DOHH2 (cell line): ENCODE data around the gene MRPL41.

Experiments
- H3F3A ChIP-seq: fragments of 200-600 bp; sonication (generic), shearing (Covaris generic); 2 replicates; pipeline ENCODE4 v1.6.0; 2016; ENCODE audit warnings: antibody characterized with exemption, mild to moderate bottlenecking; ENCODE audit not compliant: control insufficient read depth, insufficient read depth
- H3K27ac ChIP-seq: fragments of 200-600 bp; sonication (generic); 2 replicates; pipeline ENCODE4 v1.5.1; 2014; ENCODE audit warnings: low read depth, mild to moderate bottlenecking, low read length, moderate library complexity
- H3K27me3 ChIP-seq: fragments of 200-600 bp; sonication (generic); 2 replicates; pipeline ENCODE4 v1.6.1; 2014; ENCODE audit warnings: mild to moderate bottlenecking, low read length, mixed read lengths; ENCODE audit not compliant: control insufficient read depth
- H3K36me3 ChIP-seq: fragments of 200-600 bp; sonication (generic); 2 replicates; pipeline ENCODE4 v1.6.1; 2014; ENCODE audit warnings: mild to moderate bottlenecking, low read length, moderate library complexity, mixed read lengths; ENCODE audit not compliant: control insufficient read depth
- H3K4me1 ChIP-seq: fragments of 200-600 bp; sonication (generic); 2 replicates; pipeline ENCODE4 v1.6.1; 2014; ENCODE audit warnings: mild to moderate bottlenecking, low read length, mixed read lengths; ENCODE audit not compliant: control insufficient read depth
- H3K4me2 ChIP-seq: fragments of 200-600 bp; sonication (generic); 2 replicates; pipeline ENCODE4 v1.6.0; 2014; ENCODE audit warnings: mild to moderate bottlenecking, low read length, moderate library complexity
- H3K4me3 ChIP-seq: fragments of 200-600 bp; sonication (generic); 2 replicates; pipeline ENCODE4 v1.5.1; 2014; ENCODE audit warnings: mild to moderate bottlenecking, low read length, mixed read lengths
- H3K79me2 ChIP-seq: fragments of 200-600 bp; sonication (generic); 2 replicates; pipeline ENCODE4 v1.6.1; 2014; ENCODE audit warnings: mild to moderate bottlenecking, low read length, mixed read lengths; ENCODE audit not compliant: control insufficient read depth
- H3K9me2 ChIP-seq: fragments of 200-600 bp; sonication (generic); replicated peaks from 2 replicates; pipeline ENCODE4 v1.6.1; 2014; ENCODE audit warnings: mild to moderate bottlenecking, low read length, mixed read lengths; ENCODE audit not compliant: control insufficient read depth
- H3K9me3 ChIP-seq: fragments of 200-600 bp; sonication (generic); 2 replicates; pipeline ENCODE4 v1.6.1; 2014; ENCODE audit warnings: antibody characterized with exemption, low read length, mixed read lengths; ENCODE audit not compliant: control insufficient read depth, insufficient read depth
- H4K20me1 ChIP-seq: fragments of 200-600 bp; sonication (generic); 2 replicates; pipeline ENCODE4 v1.6.0; 2014; ENCODE audit warnings: low read depth, mild to moderate bottlenecking, antibody characterized with exemption, low read length, moderate library complexity; ENCODE audit not compliant: control insufficient read depth, insufficient read depth
- CTCF ChIP-seq: fragments of 200-600 bp; sonication (generic); IDR thresholded peaks from one replicate; pipeline ENCODE4 v1.5.1; 2014; ENCODE audit warnings: antibody characterized with exemption, mild to moderate bottlenecking, low read depth, low read length; ENCODE audit not compliant: poor library complexity, severe bottlenecking
- EZH2phosphoT487 ChIP-seq: fragments of 200-600 bp; sonication (generic); IDR thresholded peaks from 2 replicates; pipeline ENCODE4 v1.6.1; 2017; ENCODE audit warnings: borderline replicate concordance, mild to moderate bottlenecking, antibody characterized with exemption, low read length, moderate library complexity, mixed read lengths

The MRPL41 gene

DNA sequence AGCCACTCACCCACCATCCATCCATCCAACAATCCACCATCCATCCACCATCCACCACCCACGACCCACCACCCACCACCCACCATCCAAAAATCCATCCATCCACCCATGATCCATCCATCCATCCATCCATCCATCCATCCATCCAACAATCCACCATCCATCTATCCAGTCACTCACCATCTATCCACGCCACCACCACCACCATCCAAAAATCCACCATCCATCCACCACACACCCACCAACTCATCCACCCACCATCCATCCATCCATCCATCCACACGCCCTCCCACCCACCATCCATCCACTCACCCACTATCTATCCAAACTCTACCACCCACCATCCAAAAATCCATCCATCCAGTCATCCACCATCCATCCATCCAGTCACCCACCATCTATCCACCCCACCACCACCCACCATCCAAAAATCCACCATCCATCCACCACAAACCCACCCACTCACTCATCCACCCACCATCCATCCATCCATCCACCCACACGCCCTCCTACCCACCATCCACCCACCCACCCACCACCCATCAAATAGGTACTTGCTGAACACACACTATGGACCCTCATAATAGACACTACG lies 18.0 kb downstream of the MRPL41 start:
- TF ChIP-seq EZH2phosphoT487 (no peak), CTCF (no peak)
- H3F3A ChIP-seq, result peaks cover 6% of the 10 kb centered on the region
- no peak overlapping the region for H3K4me3 ChIP-seq

DNA sequence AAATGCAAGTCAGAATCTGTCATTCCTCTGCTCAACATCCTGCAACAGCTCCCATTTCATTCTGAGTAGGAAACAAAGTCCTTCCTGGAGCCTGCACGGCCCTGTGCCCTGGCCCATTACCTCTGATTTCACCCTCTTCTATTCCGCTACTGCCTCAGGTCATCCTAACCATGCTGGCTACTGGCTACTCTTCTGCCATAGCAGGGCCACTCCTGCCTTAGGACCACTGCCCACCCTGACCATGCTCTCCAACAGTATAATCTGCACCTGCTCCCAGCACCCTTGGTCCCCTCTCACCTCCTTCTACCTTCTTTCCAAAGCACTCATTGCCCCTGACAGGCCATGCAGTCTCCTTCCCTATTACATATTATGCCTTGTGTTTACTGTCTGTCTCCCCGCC lies 18.9 kb downstream of the MRPL41 start:
- Histone ChIP-seq H3K79me2 (peaks cover 43% of the 10 kb centered on the region), H3K36me3 (peaks cover 53% of the 10 kb centered on the region), H4K20me1 (no peaks in the 10 kb centered on the region), H3K4me3 (no peak overlapping the region), H3K9me2 (no peaks in the 10 kb centered on the region), H3K4me1 (peaks cover 19% of the 10 kb centered on the region), H3K27ac (no peak overlapping the region), H3F3A (peaks cover 8% of the 10 kb centered on the region), H3K4me2 (no peak overlapping the region), H3K27me3 (no peaks in the 10 kb centered on the region), H3K9me3 (peaks cover 15% of the 10 kb centered on the region; the same call in 1 of the 2 replicates)
- TF ChIP-seq CTCF (no peak), EZH2phosphoT487 (no peak)

More for the DNA sequence above, 18.0 kb downstream of the MRPL41 start:
- H3K27ac ChIP-seq, result no peak overlapping the region
- peaks cover 35% of the 10 kb centered on the region for H3K79me2 ChIP-seq
- H4K20me1 ChIP-seq, result no peaks in the 10 kb centered on the region
- H3K4me1 ChIP-seq, result peaks cover 10% of the 10 kb centered on the region
- peaks cover 15% of the 10 kb centered on the region; the same call in 1 of the 2 replicates for H3K9me3 ChIP-seq
- H3K36me3 ChIP-seq, result peaks cover 48% of the 10 kb centered on the region
- H3K4me2 ChIP-seq, result no peak overlapping the region
- H3K9me2 ChIP-seq, result no peaks in the 10 kb centered on the region
- no peaks in the 10 kb centered on the region for H3K27me3 ChIP-seq

DNA sequence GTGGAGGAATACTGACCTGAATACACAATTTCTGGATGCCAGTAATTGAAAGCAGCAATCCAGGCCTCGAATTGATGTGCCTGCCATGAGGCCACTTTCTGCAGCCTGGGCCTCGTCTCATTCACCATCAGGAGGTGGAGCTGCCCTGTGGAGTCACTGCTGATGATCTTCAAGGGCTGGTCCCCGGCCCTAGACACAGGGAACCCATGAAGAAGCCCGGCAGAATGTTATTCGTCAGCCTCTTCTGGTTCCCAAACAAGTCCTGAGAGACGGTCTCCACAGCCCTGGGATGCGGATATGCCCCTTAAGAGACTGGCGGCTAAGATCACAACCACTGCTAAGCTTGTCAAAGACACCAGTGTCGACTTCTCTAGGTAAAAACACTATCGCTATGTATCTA lies 22.5 kb downstream of the MRPL41 start:
- peaks cover 73% of the 10 kb centered on the region for H3K36me3 ChIP-seq

More for the DNA sequence above, 22.5 kb downstream of the MRPL41 start:
- no peak overlapping the region for H3K4me3 ChIP-seq
- peaks cover 39% of the 10 kb centered on the region for H3K4me1 ChIP-seq
- H3F3A ChIP-seq, result peaks cover 17% of the 10 kb centered on the region
- H3K27ac ChIP-seq, result peak overlapping the region; percentile 99
- H3K9me3 ChIP-seq, result peaks cover 8% of the 10 kb centered on the region; the same call in 1 of the 2 replicates
- no peaks in the 10 kb centered on the region for H4K20me1 ChIP-seq
- no peaks in the 10 kb centered on the region for H3K9me2 ChIP-seq
- no peaks in the 10 kb centered on the region for H3K27me3 ChIP-seq
- TF ChIP-seq EZH2phosphoT487 (no peak), CTCF (no peak)
- H3K4me2 ChIP-seq, result no peak overlapping the region
- H3K79me2 ChIP-seq, result peaks cover 75% of the 10 kb centered on the region
